HG02840 (cell line): ENCODE results near the gene HMCN2.

Experiments
- ATAC-seq: cut with Tn5 transposase; IDR thresholded peaks from one replicate; pipeline ENCODE4 v1.9.1; 2021; ENCODE audit warnings: mild to moderate bottlenecking, moderate library complexity, moderate number of reproducible peaks; ENCODE audit not compliant: unreplicated experiment, low FRiP score

The HMCN2 gene

DNA sequence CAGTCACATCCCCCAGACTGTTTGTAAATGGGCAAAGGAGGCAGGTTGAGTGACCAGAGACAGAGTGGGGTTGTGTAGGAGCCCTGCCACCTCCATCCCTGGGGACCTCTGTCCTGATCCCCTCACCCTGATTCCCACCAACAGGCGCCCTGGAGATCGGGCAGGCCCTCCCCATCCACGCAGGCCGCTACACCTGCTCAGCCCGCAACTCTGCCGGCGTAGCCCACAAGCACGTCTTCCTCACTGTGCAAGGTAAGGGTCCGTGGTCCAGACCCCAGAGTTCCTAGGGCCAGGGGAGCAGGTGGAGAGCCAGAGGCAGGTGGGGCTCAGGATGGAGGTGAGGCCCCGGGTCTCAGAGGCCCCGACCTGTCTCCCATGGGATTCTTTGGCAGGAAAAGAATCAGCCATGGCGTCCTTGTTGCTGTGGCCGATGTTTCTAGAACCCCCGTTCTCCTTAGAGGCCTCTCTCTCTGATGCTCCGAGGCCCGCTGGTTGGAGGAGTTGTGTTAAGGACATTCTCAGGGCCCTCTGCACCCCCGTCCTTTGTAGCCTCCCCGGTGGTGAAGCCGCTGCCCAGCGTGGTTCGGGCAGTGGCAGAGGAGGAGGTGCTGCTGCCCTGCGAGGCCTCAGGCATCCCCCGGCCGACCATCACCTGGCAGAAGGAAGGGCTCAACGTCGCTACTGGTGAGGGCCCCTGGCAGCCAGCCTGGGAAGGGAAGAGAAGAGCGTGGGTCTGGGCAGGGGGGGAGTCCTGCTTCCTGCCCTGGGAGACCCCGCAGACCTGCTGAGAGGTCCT, 137.3 kb downstream of the HMCN2 start:
- no peak for ATAC-seq

DNA sequence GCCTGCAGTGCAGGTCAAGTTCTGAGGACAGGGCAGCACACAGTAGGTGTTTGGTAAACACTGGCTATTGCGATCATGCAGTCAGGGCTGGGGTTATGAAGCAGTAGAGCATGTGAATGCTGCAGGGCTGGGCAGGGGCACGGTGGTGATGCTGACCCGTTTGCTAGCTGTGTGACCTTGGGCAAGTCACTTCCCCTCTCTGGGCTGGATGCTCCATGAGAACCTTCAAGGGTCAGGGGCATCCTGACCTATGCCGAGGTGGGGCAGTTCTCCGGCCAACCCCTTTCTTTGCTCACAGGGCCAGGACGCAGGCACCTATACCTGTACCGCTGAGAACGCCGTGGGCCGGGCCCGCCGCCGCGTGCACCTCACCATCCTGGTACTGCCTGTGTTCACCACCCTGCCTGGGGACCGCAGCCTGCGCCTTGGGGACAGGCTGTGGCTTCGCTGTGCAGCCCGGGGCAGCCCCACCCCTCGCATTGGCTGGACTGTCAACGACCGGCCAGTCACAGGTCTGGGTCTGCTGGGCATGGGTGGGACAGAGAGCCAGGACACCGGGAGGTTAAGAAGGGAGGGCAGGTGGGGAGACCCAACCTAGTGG, 140.2 kb downstream of the HMCN2 start:
- ATAC-seq: no peak

DNA sequence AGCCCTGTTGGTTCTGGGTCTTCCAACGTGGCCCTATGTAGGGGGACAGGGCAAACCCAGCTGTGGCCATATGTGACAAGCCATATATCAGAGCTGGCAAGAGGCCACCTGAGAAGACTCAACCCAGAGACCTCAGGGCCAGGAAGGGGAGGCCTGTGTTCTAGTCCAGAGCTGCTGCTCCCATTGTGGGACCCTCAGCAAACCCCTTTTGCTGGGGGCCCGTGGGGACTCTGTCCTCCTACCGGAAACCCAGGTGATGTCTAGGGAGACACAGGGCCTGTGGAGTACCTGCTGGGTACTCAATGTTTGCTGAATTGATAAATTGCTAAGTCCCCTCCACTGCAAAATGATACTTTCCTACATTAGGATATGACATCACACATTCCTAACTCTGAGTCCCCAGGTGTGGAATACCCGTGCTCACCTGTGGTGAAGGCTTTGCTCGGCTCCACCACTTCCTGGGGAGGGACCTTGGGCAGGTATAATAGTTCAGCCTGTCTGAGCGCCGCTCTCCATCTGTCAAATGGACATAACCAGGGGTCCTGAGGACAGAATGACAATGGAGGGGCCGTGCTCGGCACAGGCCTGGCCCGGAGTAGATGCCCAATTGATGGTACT, 140.8 kb downstream of the HMCN2 start:
- no peak for ATAC-seq

DNA sequence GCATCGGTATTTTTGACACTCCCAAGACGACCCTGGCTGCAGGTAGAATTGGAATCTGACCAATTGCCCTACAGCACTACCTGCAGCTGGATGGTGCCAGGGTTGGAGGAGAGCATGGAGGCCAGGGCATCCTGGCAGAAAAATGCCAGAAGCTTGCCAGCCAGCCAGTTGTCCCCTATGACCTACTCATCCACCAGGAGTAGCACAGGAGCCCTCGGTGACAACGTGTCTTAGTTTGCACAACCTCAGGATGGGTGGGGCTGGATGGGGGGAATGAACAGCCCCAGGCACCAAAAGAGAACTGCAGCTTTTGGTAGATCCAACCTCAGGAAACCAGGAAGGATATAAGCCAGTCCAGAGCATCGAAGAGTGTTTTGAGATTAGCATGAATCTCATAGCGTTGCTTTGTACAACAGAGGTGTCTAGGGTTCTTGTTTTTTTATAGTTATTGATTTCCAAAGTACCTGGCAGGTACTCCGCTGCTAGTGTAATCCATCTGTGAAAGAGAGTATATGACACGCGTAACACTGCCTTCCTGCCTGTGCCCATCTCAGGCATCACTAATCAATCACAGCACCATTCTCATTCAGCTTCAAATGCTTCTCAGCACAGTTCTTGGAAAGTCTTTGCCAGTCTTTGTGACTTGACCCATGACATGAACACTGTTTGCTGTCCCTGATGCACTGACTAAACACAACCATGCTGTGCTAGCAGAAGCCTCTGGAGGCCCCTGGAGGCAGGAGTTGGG, 142.5 kb downstream of the HMCN2 start:
- ATAC-seq: no peak

DNA sequence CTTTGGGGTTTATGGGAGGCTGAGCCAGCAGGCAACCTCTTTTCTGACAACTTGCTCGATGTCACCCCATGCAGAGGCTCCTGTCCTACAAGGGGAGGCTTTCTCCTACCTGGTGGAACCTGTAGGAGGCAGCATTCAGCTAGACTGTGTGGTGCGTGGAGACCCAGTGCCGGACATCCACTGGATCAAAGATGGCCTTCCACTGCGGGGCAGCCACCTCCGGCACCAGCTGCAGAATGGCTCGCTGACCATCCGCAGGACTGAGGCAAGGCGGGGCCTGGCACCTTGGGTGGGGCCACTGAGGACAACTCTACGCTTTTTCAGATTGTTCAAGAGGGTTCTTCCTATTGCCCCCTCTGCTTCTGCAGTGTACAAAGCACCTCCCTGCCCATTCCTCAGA, 143.1 kb downstream of the HMCN2 start:
- no peak for ATAC-seq

DNA sequence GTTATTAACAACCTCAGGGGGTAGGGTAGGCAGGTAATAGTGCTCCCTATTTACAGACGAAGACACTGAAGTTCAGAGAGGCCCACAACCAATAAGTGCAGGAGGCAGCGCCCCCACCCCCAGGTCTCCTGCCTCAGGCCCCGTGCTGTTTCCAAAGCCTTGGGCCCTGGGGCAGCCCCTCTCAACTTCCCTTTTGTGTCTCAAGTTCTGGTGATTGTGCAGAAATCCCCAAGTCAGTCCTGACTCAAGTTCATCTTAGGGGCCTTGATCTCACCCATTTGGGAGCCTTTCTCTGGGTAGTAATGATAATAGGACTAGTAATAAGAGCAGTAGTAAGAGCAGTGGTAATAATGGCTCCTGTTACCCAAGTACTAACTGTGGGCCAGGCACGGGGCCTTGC, 143.7 kb downstream of the HMCN2 start:
- ATAC-seq: no peak

DNA sequence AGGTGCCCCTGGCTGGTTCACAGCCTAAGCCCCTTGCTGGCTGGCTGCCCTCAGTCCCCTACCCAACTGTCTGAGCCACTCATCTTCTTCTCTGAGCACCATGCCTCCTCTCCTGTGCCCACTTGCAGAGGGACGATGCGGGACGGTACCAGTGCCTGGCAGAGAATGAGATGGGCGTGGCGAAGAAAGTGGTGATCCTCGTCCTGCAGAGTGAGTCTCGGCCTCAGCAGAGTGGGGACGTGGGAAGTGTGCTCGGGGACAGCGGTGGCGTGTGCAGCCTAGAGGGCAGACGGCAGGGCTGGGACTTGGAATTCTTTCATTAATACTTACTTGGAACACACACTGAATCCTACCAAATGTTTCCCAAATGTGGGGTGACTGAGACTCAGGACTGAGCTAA, 144.9 kb downstream of the HMCN2 start:
- ATAC-seq: no peak

DNA sequence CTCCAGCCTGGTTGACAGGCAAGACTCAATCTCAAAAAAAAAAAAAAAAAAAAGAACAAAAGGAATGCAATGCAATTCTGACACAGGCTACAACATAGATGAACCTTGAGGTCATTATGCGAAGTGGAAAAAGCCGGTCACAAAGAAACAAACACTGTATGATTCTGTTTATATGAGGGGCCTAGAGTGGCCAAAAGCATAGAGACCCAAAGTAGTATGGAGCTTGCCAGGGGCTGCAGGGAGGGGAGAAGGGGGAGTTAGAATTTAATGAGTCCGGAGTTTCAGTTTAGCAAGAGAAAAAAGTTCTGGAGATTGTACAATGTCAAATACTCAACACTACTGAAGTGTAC, 146.0 kb downstream of the HMCN2 start:
- no peak for ATAC-seq

DNA sequence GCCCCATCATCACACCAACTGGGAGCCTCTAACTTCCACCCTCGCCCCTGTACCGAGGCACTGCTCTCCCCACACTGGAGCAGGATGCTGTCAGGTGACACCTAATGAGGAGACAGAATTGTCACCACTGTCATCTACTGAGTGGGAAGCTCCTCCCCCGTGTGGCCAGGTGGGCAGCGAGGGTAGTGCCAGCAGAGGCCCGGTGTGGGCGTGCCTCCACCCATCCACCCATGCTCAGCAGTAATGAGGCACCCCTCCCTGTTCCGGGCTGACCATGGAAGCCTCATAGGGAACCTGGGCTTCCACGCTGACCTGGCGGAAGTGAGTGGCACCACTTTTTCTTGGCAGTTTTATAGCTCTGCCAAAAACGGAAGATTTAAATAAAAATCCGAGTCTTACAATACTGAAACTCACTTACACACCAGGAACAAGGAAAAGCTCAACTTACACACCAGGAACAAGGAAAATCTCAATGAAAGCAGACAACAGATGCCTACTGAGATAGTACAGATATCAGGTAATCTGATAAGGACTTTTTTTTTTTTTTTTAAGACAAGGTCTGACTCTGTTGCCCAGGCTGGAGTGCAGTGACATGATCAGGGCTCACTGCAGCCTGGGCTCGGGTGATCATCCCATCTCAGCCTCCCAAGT, 148.6 kb downstream of the HMCN2 start:
- ATAC-seq: no peak

DNA sequence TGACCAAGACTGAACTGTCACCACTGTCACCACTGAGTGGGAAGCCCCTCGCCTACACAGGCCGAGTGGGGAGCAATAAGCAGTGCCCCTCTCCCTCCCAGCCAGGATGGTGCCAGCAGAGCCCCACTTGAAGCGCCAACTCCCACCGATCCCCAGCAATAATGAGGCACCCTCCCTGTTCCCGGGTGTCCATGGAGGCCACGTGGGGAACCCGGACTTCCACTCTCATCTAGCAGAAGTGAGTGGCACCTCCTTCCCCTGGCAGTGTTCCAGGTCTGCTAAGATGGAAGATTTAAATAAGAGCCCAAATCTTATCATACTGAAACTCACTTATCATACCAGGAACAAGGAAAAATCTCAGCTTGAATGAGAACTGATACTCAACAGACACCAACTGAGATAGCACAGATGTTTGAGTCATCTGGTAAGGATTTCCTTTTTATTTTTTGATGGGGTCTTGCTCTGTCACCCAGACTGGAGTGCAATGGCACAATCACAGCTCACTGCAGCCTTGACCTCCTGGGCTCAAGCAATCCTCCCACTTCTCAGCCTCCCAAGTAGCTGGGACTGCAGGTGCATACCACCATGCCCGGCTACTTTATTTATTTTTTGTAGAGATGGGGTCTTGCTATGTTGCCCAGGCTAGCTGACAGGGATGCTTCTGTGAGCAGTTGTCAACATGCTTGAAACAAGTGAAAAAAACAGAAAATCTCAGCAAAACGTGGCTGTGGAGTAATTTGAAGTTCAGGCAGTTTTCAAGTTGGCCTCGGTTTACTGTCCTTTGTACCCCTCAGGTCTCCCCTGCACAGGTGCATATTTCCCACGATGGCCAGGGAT, 149.6 kb downstream of the HMCN2 start:
- ATAC-seq: no peak

DNA sequence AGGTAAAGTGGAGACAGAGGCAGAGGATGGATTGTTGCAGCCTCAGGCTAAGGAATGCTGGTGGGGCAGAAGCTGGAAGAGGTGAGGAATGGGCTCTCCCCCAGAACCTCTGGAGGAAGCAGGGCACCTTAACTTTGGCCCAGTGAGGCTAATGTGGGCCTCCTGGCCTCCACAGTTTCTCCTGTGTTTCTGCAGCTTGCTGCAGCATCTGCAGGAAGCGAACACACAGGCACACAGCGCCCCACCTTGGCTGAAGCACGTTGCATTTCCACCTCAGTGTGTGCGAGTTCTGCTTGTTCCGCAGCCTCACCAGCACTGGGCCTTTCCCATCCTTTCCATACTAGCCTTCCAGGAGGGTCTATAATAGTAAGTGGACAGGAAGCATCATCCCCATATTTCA, 152.0 kb downstream of the HMCN2 start:
- no peak for ATAC-seq

DNA sequence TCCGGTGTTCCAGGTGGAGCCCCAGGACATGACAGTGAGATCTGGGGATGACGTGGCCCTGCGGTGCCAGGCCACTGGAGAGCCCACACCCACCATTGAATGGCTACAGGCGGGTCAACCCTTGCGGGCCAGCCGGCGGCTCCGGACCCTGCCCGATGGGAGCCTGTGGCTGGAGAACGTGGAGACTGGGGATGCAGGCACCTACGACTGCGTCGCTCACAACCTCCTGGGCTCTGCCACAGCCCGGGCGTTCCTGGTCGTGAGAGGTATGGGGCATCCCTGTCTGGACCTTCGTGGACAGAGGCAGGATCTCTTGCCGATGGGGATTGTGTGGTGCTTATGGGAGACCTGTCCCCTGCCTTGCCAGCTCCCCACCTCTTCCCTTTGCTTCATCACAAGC, 153.2 kb downstream of the HMCN2 start:
- no peak for ATAC-seq

DNA sequence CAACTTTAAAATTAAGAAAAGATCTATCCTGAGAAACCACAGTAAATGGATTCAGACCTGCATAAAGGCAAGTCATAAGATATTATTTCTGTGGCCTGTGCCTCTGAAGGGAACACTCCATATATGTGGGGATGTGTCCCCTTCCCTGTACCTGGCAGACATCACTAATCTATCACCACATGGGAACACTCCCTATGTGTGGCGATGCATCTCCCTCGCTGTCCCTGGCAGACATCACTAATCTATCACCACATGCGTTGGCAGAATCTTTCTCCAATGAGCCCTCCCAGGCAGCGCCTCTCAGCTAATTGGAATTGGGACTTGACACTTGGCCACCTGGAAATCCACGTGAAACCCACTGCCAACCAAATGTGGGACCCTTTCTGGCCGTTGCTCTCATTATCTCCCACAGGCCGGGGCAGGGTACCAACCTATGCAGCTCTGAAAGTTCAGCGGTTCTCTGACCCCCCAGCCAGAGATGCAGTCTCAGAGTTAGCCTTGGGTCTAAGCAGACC, 154.0 kb downstream of the HMCN2 start:
- ATAC-seq: no peak

DNA sequence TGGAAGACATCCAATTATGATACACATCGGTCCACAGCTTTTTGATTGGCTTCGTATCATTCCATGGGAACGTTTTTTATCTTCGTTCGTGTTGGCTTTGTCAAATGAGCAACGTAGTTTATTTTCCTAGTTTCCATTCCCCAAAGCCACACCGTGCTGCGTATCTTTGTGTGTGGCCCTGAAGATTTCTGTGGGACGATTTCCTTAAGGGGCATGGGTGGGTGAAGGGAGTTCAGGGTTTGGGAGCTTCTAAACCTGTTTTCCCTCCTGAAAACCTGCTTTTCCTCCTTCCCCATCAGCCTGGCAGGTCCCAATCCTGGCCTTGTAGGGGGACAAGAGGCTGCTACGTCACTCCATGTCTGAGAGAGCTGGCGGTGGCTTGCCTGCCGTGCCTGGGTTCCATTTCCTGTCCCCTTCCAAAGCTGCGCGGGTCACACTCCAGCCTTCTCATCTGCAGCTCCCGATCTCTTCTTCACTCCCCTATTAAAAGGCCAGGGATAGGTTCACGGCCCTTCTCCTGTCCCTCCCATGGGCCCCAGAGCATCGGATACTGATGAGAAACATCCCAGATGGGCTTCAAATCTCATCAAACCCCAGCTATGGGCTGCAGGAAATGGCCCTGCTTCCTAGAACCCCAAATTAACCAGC, 155.7 kb downstream of the HMCN2 start:
- ATAC-seq: no peak

DNA sequence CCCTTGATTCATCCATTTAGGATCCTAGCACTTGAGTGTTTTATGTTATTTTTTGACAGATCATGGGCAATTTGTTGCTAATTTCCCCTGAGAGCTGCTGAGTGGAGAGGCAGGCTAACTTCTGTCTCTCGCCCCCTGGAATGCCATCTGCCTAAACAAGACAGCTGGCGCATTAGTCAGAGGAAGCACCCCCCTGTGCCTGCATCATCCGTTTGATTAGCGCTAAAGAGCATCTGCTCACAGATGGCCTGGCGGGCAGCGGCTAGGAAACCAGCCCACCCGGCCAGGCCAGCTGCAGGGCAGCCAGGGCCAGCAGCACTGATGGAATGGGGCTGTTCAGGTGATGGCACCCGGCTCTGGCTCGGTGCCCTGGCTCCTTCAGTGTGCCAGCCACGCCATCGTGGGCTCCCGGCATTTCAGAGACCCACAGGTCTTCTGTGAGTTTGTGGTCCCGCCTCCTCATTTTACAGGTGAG, 156.3 kb downstream of the HMCN2 start:
- ATAC-seq: no peak

DNA sequence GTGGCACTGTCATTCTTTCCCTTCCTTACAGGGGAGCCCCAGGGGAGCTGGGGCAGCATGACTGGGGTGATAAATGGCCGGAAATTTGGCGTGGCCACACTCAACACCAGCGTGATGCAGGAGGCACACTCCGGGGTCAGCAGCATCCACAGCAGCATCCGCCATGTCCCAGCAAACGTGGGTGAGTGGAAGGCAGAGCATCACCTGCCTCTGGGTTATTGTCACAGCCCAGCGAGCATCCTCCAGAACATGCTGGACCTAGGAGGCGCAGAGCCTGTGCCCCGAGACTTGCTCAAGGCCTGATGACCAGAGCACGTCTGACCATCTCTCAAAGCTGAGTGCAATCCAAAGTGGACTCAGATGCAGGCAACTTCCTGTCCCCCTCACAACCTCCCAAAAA, 157.0 kb downstream of the HMCN2 start:
- no peak for ATAC-seq

DNA sequence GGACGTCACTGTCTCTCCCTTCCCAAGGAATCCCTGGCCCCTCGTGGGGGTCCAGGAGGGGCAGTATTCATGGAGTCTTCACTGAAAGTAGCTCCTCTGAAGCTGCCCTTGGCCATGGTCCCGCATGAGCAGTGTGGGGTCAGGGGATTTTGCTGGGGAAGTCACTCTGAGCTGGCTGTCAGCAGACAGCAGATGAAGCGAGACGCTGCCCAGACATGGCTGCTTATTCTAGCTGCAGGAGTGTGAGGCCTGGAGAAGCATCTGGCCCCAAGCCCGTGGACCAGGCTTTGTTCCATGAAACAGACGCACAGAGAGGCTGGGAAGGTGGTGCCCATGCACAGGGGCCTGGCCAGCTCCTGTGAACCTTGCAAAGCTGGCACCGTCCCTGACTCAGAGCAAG, 157.7 kb downstream of the HMCN2 start:
- no peak for ATAC-seq

DNA sequence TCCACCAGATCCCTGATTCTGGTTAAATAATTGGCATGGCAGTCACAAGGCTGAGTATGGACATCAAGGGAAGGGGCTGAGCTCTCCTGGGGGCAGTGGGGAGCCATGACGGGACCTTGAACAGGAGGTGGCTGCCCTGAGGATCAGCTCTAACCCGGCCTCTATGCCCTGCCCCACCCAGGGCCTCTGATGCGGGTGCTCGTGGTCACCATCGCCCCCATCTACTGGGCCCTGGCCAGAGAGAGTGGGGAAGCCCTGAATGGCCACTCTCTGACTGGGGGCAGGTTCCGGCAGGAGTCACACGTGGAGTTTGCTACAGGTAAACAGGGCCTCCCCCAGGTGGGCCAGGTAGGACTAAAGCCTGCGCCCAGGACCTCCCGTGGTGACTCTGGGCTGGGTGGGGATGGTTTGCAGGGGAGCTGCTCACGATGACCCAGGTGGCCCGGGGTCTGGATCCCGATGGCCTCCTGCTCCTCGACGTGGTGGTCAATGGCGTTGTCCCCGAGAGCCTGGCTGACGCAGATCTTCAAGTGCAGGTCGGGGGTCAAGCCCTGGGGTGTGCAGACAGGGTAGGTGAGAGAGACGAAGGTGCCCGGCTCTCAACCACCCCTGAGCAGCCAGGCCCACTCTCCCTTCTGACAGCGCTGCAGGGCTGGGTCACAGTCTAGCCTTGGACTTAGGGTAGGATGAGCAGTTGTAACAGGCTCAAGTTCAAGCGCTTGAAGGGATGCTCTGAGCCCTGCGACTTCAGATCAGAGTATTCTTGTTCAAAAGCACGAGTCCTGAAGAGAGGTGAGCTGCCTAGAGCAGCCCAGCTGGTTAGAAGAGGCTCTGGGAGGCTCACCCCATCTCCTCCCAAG, 159.3 kb downstream of the HMCN2 start:
- ATAC-seq: no peak
